Prostate gland (tissue), 2 donors: Measurements from ENCODE around the gene SYNPO2. TPM values are rescaled to one million over a fixed set of nuclear protein-coding genes. Genes with fewer than 3 reads are reported as not detected.
A peak's percentile ranks its signal among the peaks of the same experiment; 100 is the strongest.

ENCODE experiments used
- DNase-seq: peaks from one replicate; pipeline ENCODE4 v3.0.0-alpha.2; 2019; ENCODE audit warnings: low spot score
- H3K27ac ChIP-seq, 2 donors: fragments of 200-600 bp; sonication (generic); 2 replicates each; pipeline ENCODE4 v1.5.1; 2017 to 2019
- H3K27me3 ChIP-seq: fragments of 200-600 bp; sonication (generic); replicated peaks from 2 replicates; pipeline ENCODE4 v1.5.1; 2019; ENCODE audit not compliant: insufficient read depth
- H3K36me3 ChIP-seq, 2 donors: fragments of 200-600 bp; sonication (generic); 1 replicate in 1 of 2; 2 replicates in 1 of 2; pipeline versions ENCODE4 v1.5.1 to v1.8.1; 2017 to 2019
- H3K4me1 ChIP-seq: fragments of 200-600 bp; sonication (generic); replicated peaks from 2 replicates; pipeline ENCODE4 v1.5.1; 2019
- H3K4me3 ChIP-seq, 2 donors: fragments of 200-600 bp; sonication (generic); 2 replicates each; pipeline ENCODE4 v1.5.1; 2017 to 2019
- H3K9me3 ChIP-seq: fragments of 200-600 bp; sonication (generic); 2 replicates; pipeline ENCODE4 v1.5.1; 2017
- CTCF ChIP-seq, 4 experiments: fragments of 200-600 bp in 2 of 4; fragments of 450-650 bp in 2 of 4; sonication (generic) in 2 of 4; IDR thresholded peaks; 1 replicate in 3 of 4; 2 replicates in 1 of 4; pipeline ENCODE4 v1.5.1; 2016 to 2019; ENCODE audit warnings: antibody characterized with exemption in 4 of 4, mild to moderate bottlenecking in 2 of 4, moderate library complexity in 2 of 4
- POLR2A ChIP-seq: fragments of 450-650 bp; IDR thresholded peaks from one replicate; pipeline ENCODE4 v1.6.1; 2016; ENCODE audit warnings: antibody characterized with exemption, mild to moderate bottlenecking
- POLR2AphosphoS5 ChIP-seq: sonication (generic); formaldehyde crosslinking; IDR thresholded peaks from one replicate; pipeline ENCODE4 v1.6.1; 2017; ENCODE audit warnings: antibody characterized with exemption
- WGBS: methylation state at CpG from one replicate; pipeline ENCODE4 v1.1.5; 2018; 5-methylcytosine and 5-hydroxymethylcytosine counted together
- intact Hi-C: fragments of 100-400 bp; cut with DNase I; formaldehyde crosslinking; loops from one replicate; pipeline ENCODE4 v1.14.2; 2022
- total RNA-seq, 2 donors: library from RNA; depleted of rRNA; stranded (reverse); fragments of >200 nt; gene quantifications; one replicate each; pipeline ENCODE4 v1.1.0, GENCODE V29; 2016

SYNPO2 gene
- total RNA-seq, 2 donors from 2014 or later: 131 to 181 TPM

GRCh38 chr4:119093042-119093827 is 204.6 kb downstream of the SYNPO2 start:
- intact Hi-C loops: no loop called here
- WGBS: 73% methylated on average over 5 of the region's 5 CpGs

GRCh38 chr4:119097282-119097900 is 208.7 kb downstream of the SYNPO2 start:
- Histone ChIP-seq H3K27me3 (no peaks in the 10 kb centered on the region), H3K27ac (no peak overlapping the region), H3K9me3 (no peaks in the 10 kb centered on the region), H3K4me1 (no peaks in the 10 kb centered on the region), H3K4me3 (no peak overlapping the region), H3K36me3 (no peaks in the 10 kb centered on the region)
- TF ChIP-seq CTCF (IDR thresholded peaks at IDR 0.05): no peak
- no peak for TF ChIP-seq POLR2A
- TF ChIP-seq POLR2AphosphoS5: no peak
- WGBS: 67% methylated on average over 2 of the region's 2 CpGs
- no peak for DNase-seq
- intact Hi-C loops: no loop called here

More at GRCh38 chr4:119093042-119093827, 204.6 kb downstream of the SYNPO2 start:
- H3K36me3 ChIP-seq: no peaks in the 10 kb centered on the region
- DNase-seq: no peak
- H3K4me1 ChIP-seq: no peaks in the 10 kb centered on the region
- no peak overlapping the region for H3K4me3 ChIP-seq
- no peak for TF ChIP-seq POLR2AphosphoS5
- TF ChIP-seq POLR2A: no peak
- no peak for TF ChIP-seq CTCF (IDR thresholded peaks at IDR 0.05)
- H3K27ac ChIP-seq: no peak overlapping the region
- no peaks in the 10 kb centered on the region for H3K9me3 ChIP-seq
- no peaks in the 10 kb centered on the region for H3K27me3 ChIP-seq

- no peaks in the 10 kb centered on the region for H3K27me3 ChIP-seq
- H3K4me3 ChIP-seq: no peak overlapping the region
- TF ChIP-seq POLR2A (no peak), CTCF (IDR thresholded peaks at IDR 0.05) (no peak), POLR2AphosphoS5 (no peak)
- 95% methylated on average over 1 of the region's 1 CpG for WGBS
- no peaks in the 10 kb centered on the region for H3K4me1 ChIP-seq
- no peaks in the 10 kb centered on the region for H3K9me3 ChIP-seq
- no peak for DNase-seq
- no peak overlapping the region for H3K27ac ChIP-seq
- intact Hi-C loops: no loop called here
- no peaks in the 10 kb centered on the region for H3K36me3 ChIP-seq
These were observed 209.7 kb downstream of the SYNPO2 start for GRCh38 chr4:119098306-119098705.

GRCh38 chr4:119099227-119099810 is 210.7 kb downstream of the SYNPO2 start:
- H3K9me3 ChIP-seq: no peaks in the 10 kb centered on the region
- H3K4me3 ChIP-seq: no peak overlapping the region
- DNase-seq: no peak
- no peaks in the 10 kb centered on the region for H3K36me3 ChIP-seq
- 17% methylated on average over 1 of the region's 1 CpG for WGBS
- H3K4me1 ChIP-seq: no peaks in the 10 kb centered on the region
- TF ChIP-seq POLR2AphosphoS5 (peak; percentile 12), CTCF (IDR thresholded peaks at IDR 0.05) (no peak)
- no peaks in the 10 kb centered on the region for H3K27me3 ChIP-seq
- intact Hi-C loops: no loop called here
- H3K27ac ChIP-seq: peak overlapping the region in 1 of 2 donors; percentile 43
